ENCODE data around the gene EMC6. TPM values are rescaled to one million over a fixed set of nuclear protein-coding genes. Genes with fewer than 3 reads are reported as not detected.

Gene EMC6
- total RNA-seq, 1 experiment from 2014 or later = 56.5 TPM

DNA sequence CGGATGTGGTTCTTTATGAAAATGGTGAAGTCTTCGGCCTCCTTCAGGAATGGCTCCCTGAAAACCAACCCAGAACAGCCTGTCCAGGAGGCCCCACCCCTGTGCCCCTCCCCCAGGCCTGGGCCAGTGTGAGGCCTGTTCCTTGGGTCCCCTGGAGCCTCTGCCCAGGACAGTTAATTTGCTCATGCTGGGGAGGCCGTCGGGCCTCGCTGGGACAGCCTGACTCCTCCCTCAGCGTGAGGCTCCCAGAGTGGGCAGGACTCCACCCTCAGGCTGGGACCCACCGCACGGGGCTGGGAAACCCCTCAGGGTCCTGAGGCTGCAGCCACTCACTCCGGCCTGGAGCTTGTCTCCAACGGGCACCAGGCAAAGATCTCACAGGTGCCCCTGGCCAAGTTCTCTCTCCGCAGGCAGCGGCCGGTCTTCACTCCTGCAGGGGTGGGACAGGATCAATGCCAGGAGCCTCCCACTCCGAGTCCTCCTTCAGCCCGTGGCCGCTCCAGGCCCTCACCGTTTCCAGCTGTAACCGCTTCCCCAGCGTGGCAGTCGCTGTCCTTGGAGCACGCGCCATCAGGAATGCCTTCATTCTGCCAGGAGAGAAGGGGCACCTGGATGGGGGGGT lies 21.6 kb downstream of the EMC6 start:
- POLR2A ChIA-PET (ENCODE audit: unreplicated experiment) = no interaction called here
- ATAC-seq = no peak

DNA sequence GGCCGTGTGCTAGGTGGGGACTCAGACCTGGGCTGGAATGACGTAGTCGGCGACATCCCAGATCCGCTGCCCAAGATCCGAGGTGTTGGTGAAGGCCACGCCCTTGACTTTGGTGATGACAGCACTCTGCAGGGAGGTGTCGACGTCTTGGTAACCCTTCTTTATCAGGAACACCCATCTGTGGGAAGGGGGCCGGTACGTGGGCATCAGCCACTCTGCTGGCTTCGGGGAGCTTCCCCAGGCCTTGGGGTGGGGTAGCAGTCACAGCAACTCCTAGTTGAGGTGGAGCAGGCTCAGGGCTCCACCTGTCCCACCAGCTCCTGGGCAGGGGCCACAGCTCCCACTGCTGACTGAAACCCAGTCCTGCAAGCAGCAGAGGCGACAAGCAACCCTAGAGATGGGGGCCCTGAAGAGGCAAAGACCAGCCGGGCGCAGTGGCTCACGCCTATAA lies 23.0 kb downstream of the EMC6 start:
- Histone ChIP-seq H3K36me3 (ENCODE audit: low read depth, low read length) (no peaks in the 10 kb centered on the region), H3F3A (ENCODE audit: low read length, unreplicated experiment) (no peaks in the 10 kb centered on the region), H3K9me2 (replicated peaks; ENCODE audit: low read length) (no peaks in the 10 kb centered on the region), H3K4me2 (ENCODE audit: low read length) (no peak overlapping the region), H3K9me3 (ENCODE audit: low read length) (no peaks in the 10 kb centered on the region), H4K20me1 (ENCODE audit: low read length) (no peaks in the 10 kb centered on the region), H3K79me2 (ENCODE audit: low read length) (0 out of 2 replicates have a peak, but pooled peaks cover 4% of the 10 kb centered on the region), H3K9ac (ENCODE audit: low read length) (no peak overlapping the region), H3K27ac (ENCODE audit: low read length) (no peak overlapping the region), H3K27me3 (ENCODE audit: low read length) (no peaks in the 10 kb centered on the region), H3K4me3 (ENCODE audit: low read length) (no peak overlapping the region), H3K4me1 (ENCODE audit: insufficient read depth, low read length) (peaks cover 4% of the 10 kb centered on the region; the same call in 1 of the 2 replicates), H2AFZ (ENCODE audit: low read length) (no peak overlapping the region)
- intact Hi-C loops (cut with micrococcal nuclease) = no loop called here
- DNase-seq = no peak
- no TSS peak for BruUV-seq (replicated peaks)
- ATAC-seq = no peak
- TF ChIP-seq EZH2 (IDR thresholded peaks at IDR 0.05; ENCODE audit: low read length, unreplicated experiment) (no peak), EZH2phosphoT487 (IDR thresholded peaks at IDR 0.05; ENCODE audit: borderline replicate concordance, low read length) (no peak), CTCF (conservative IDR thresholded peaks at IDR 0.05; ENCODE audit: low read depth, low read length) (no peak)
- POLR2A ChIA-PET (ENCODE audit: unreplicated experiment) = no interaction called here
- CTCF ChIA-PET = no interaction called here

More for the DNA sequence above, 21.6 kb downstream of the EMC6 start:
- CTCF ChIA-PET = no interaction called here
- Histone ChIP-seq H3K4me3 (ENCODE audit: low read length) (no peak overlapping the region), H3K79me2 (ENCODE audit: low read length) (0 out of 2 replicates have a peak, but pooled peaks cover 4% of the 10 kb centered on the region), H3K4me2 (ENCODE audit: low read length) (no peak overlapping the region), H3K9me3 (ENCODE audit: low read length) (no peaks in the 10 kb centered on the region), H3K4me1 (ENCODE audit: insufficient read depth, low read length) (peaks cover 3% of the 10 kb centered on the region; the same call in 1 of the 2 replicates), H3K27ac (ENCODE audit: low read length) (no peak overlapping the region), H4K20me1 (ENCODE audit: low read length) (no peaks in the 10 kb centered on the region), H3K9me2 (replicated peaks; ENCODE audit: low read length) (no peaks in the 10 kb centered on the region), H2AFZ (ENCODE audit: low read length) (no peak overlapping the region), H3K9ac (ENCODE audit: low read length) (no peak overlapping the region), H3F3A (ENCODE audit: low read length, unreplicated experiment) (no peaks in the 10 kb centered on the region), H3K27me3 (ENCODE audit: low read length) (no peaks in the 10 kb centered on the region), H3K36me3 (ENCODE audit: low read depth, low read length) (no peaks in the 10 kb centered on the region)
- BruUV-seq (replicated peaks) = no TSS peak
- no peak for TF ChIP-seq CTCF (conservative IDR thresholded peaks at IDR 0.05; ENCODE audit: low read depth, low read length)
- TF ChIP-seq EZH2 (IDR thresholded peaks at IDR 0.05; ENCODE audit: low read length, unreplicated experiment) = no peak
- no peak for TF ChIP-seq EZH2phosphoT487 (IDR thresholded peaks at IDR 0.05; ENCODE audit: borderline replicate concordance, low read length)
- intact Hi-C loops (cut with micrococcal nuclease) = no loop called here
- DNase-seq = no peak

GRCh38 chr17:3692346-3692745 lies 23.7 kb downstream of the EMC6 start:
- no peak overlapping the region for H3K4me2 ChIP-seq (ENCODE audit: low read length)
- no peaks in the 10 kb centered on the region for H3K27me3 ChIP-seq (ENCODE audit: low read length)
- no peak for TF ChIP-seq CTCF (conservative IDR thresholded peaks at IDR 0.05; ENCODE audit: low read depth, low read length)
- no peak for TF ChIP-seq EZH2phosphoT487 (IDR thresholded peaks at IDR 0.05; ENCODE audit: borderline replicate concordance, low read length)
- TF ChIP-seq EZH2 (IDR thresholded peaks at IDR 0.05; ENCODE audit: low read length, unreplicated experiment) = no peak
- DNase-seq (no peak), ATAC-seq (no peak)
- ChIA-PET CTCF (no interaction called here), POLR2A (ENCODE audit: unreplicated experiment) (no interaction called here)
- no peaks in the 10 kb centered on the region for H3K36me3 ChIP-seq (ENCODE audit: low read depth, low read length)
- no peaks in the 10 kb centered on the region for H4K20me1 ChIP-seq (ENCODE audit: low read length)
- no peak overlapping the region for H3K4me3 ChIP-seq (ENCODE audit: low read length)
- no TSS peak for BruUV-seq (replicated peaks)
- 0 out of 2 replicates have a peak, but pooled peaks cover 4% of the 10 kb centered on the region for H3K79me2 ChIP-seq (ENCODE audit: low read length)
- H3F3A ChIP-seq (ENCODE audit: low read length, unreplicated experiment) = no peaks in the 10 kb centered on the region
- no peak overlapping the region for H3K9ac ChIP-seq (ENCODE audit: low read length)
- no peak overlapping the region for H2AFZ ChIP-seq (ENCODE audit: low read length)
- intact Hi-C loops (cut with micrococcal nuclease) = no loop called here
- no peak overlapping the region for H3K27ac ChIP-seq (ENCODE audit: low read length)
- no peaks in the 10 kb centered on the region for H3K9me2 ChIP-seq (replicated peaks; ENCODE audit: low read length)
- H3K4me1 ChIP-seq (ENCODE audit: insufficient read depth, low read length) = peaks cover 4% of the 10 kb centered on the region; the same call in 1 of the 2 replicates
- H3K9me3 ChIP-seq (ENCODE audit: low read length) = no peaks in the 10 kb centered on the region
